GM23338 (cell line): ENCODE data around the gene GRID1.

ENCODE experiments used
- CREB1 ChIP-seq: fragments of 250-450 bp; sonication (Bioruptor Pico); IDR thresholded peaks from 2 replicates; pipeline ENCODE4 v1.5.0; 2020; ENCODE audit warnings: low read depth, mild to moderate bottlenecking, moderate library complexity
- CTCF ChIP-seq, 2 experiments: fragments of 200-600 bp in 1 of 2; sonication (generic) in 1 of 2; conservative IDR thresholded peaks; 2 replicates each; pipeline versions ENCODE4 v1.5.1 to v1.6.1; 2016 to 2017; ENCODE audit warnings: antibody characterized with exemption in 2 of 2, low read depth in 2 of 2, mild to moderate bottlenecking in 2 of 2, moderate library complexity in 1 of 2
- ETS1 ChIP-seq: IDR thresholded peaks from 2 replicates; pipeline ENCODE4 v1.6.1; 2016; ENCODE audit warnings: antibody characterized with exemption
- EZH2 ChIP-seq: fragments of 200-600 bp; sonication (generic); IDR thresholded peaks from one replicate; pipeline ENCODE4 v1.8.0; 2017; ENCODE audit warnings: antibody characterized with exemption, mild to moderate bottlenecking, low read depth; ENCODE audit not compliant: unreplicated experiment
- JUNB ChIP-seq: IDR thresholded peaks from one replicate; pipeline ENCODE4 v1.6.1; 2016; ENCODE audit warnings: antibody characterized with exemption; ENCODE audit not compliant: unreplicated experiment
- NANOG ChIP-seq: IDR thresholded peaks from 2 replicates; pipeline ENCODE4 v1.6.1; 2016; ENCODE audit warnings: antibody characterized with exemption, borderline replicate concordance
- POLR2AphosphoS5 ChIP-seq: IDR thresholded peaks from 2 replicates; pipeline ENCODE4 v1.6.1; 2016; ENCODE audit warnings: antibody characterized with exemption, low read depth
- REST ChIP-seq: IDR thresholded peaks from one replicate; pipeline ENCODE4 v1.6.1; 2018; ENCODE audit warnings: antibody characterized with exemption; ENCODE audit not compliant: unreplicated experiment
- STAT1 ChIP-seq: IDR thresholded peaks from one replicate; pipeline ENCODE4 v1.6.1; 2016; ENCODE audit warnings: antibody characterized with exemption; ENCODE audit not compliant: unreplicated experiment
- ZNF114 ChIP-seq: fragments of 250-450 bp; sonication (Bioruptor Pico); IDR thresholded peaks from 2 replicates; pipeline ENCODE4 v1.5.0; 2020; ENCODE audit warnings: mild to moderate bottlenecking, moderate library complexity
- ZNF331 ChIP-seq: fragments of 250-450 bp; sonication (Bioruptor Pico); IDR thresholded peaks from 2 replicates; pipeline ENCODE4 v1.5.0; 2020; ENCODE audit warnings: low read depth, mild to moderate bottlenecking, moderate library complexity
- ZNF462 ChIP-seq: fragments of 250-450 bp; sonication (Bioruptor Pico); IDR thresholded peaks from 2 replicates; pipeline ENCODE4 v1.5.0; 2020; ENCODE audit warnings: mild to moderate bottlenecking, moderate library complexity

- TF ChIP-seq CTCF (conservative IDR thresholded peaks at IDR 0.05; ENCODE audit: low read depth in 2 of 2) (no peak), EZH2 (no peak), ZNF114 (CRISPR knock-in tag) (no peak), POLR2AphosphoS5 (no peak), JUNB (no peak), REST (no peak), STAT1 (no peak), CREB1 (CRISPR knock-in tag) (no peak), ZNF331 (no peak), NANOG (no peak), ETS1 (no peak), ZNF462 (CRISPR knock-in tag) (no peak)
Measured at GRCh38 chr10:86293396-86293791, 73.2 kb downstream of the GRID1 start.
